SK-N-SH treated with all-trans-retinoic acid at 6 μM for 48 hours (cell line): Measurements from ENCODE around the gene COX19.

Experiments
- ATAC-seq: fragments of 200-7000 bp; cut with Tn5 transposase; 3 replicates; pipeline ENCODE4 v1.9.1; 2020; ENCODE audit warnings: mild to moderate bottlenecking, moderate library complexity
- ARNTL ChIP-seq: fragments of 450-650 bp; formaldehyde crosslinking; IDR thresholded peaks from 2 replicates; pipeline ENCODE4 v1.5.0; 2020; ENCODE audit warnings: low read depth, mild to moderate bottlenecking, moderate library complexity, borderline replicate concordance
- BACH2 ChIP-seq: fragments of 250-450 bp; sonication (Bioruptor Pico); IDR thresholded peaks from 2 replicates; pipeline ENCODE4 v1.9.0; 2021; ENCODE audit warnings: mild to moderate bottlenecking, borderline replicate concordance
- CREB5 ChIP-seq: fragments of 250-450 bp; sonication (Bioruptor Pico); IDR thresholded peaks from 2 replicates; pipeline ENCODE4 v1.5.1; 2020; ENCODE audit warnings: low read depth, mild to moderate bottlenecking, moderate library complexity
- CSDC2 ChIP-seq: fragments of 250-450 bp; sonication (Bioruptor Pico); IDR thresholded peaks from 2 replicates; pipeline ENCODE4 v1.5.0; 2020; ENCODE audit warnings: mild to moderate bottlenecking, moderate library complexity
- CSRNP3 ChIP-seq: fragments of 250-450 bp; sonication (Bioruptor Pico); IDR thresholded peaks from 2 replicates; pipeline ENCODE4 v1.5.1; 2021; ENCODE audit warnings: mild to moderate bottlenecking, moderate library complexity
- ESRRG ChIP-seq: fragments of 250-450 bp; sonication (Bioruptor Pico); IDR thresholded peaks from 2 replicates; pipeline ENCODE4 v1.6.1; 2021; ENCODE audit warnings: mild to moderate bottlenecking
- GLIS3 ChIP-seq: fragments of 250-450 bp; sonication (Bioruptor Pico); IDR thresholded peaks from 2 replicates; pipeline ENCODE4 v1.5.0; 2020; ENCODE audit warnings: mild to moderate bottlenecking, moderate library complexity
- ISL1 ChIP-seq: fragments of 250-450 bp; sonication (Bioruptor Pico); IDR thresholded peaks from 2 replicates; pipeline ENCODE4 v2.1.2; 2022; ENCODE audit warnings: mild to moderate bottlenecking, moderate library complexity
- POU6F1 ChIP-seq: fragments of 250-450 bp; sonication (Bioruptor Pico); IDR thresholded peaks from 2 replicates; pipeline ENCODE4 v1.8.0; 2021; ENCODE audit warnings: low read depth, mild to moderate bottlenecking, moderate library complexity, borderline replicate concordance
- PPARA ChIP-seq: fragments of 250-450 bp; sonication (Bioruptor Pico); IDR thresholded peaks from 2 replicates; pipeline ENCODE4 v1.5.0; 2020; ENCODE audit warnings: mild to moderate bottlenecking, borderline replicate concordance
- RARB ChIP-seq: fragments of 250-450 bp; sonication (Bioruptor Pico); IDR thresholded peaks from 2 replicates; pipeline ENCODE4 v1.8.0; 2021; ENCODE audit warnings: mild to moderate bottlenecking, moderate library complexity
- SNAI2 ChIP-seq: fragments of 250-450 bp; sonication (Bioruptor Pico); IDR thresholded peaks from 2 replicates; pipeline ENCODE4 v1.5.0; 2020; ENCODE audit warnings: mild to moderate bottlenecking, moderate library complexity
- TCF4 ChIP-seq: fragments of 250-450 bp; sonication (Bioruptor Pico); IDR thresholded peaks from 2 replicates; pipeline ENCODE4 v1.8.0; 2021; ENCODE audit warnings: mild to moderate bottlenecking, moderate library complexity, borderline replicate concordance
- TOX ChIP-seq: fragments of 250-450 bp; sonication (Bioruptor Pico); IDR thresholded peaks from 2 replicates; pipeline ENCODE4 v1.8.0; 2021; ENCODE audit warnings: mild to moderate bottlenecking, moderate library complexity, borderline replicate concordance
- TSHZ2 ChIP-seq: fragments of 250-450 bp; sonication (Bioruptor Pico); IDR thresholded peaks from 2 replicates; pipeline ENCODE4 v1.5.0; 2020; ENCODE audit warnings: mild to moderate bottlenecking, moderate library complexity
- ZC3H10 ChIP-seq: fragments of 250-450 bp; sonication (Bioruptor Pico); IDR thresholded peaks from 2 replicates; pipeline ENCODE4 v1.5.1; 2021; ENCODE audit warnings: mild to moderate bottlenecking, moderate library complexity
- ZFP3 ChIP-seq: fragments of 250-450 bp; sonication (Bioruptor Pico); IDR thresholded peaks from 2 replicates; pipeline ENCODE4 v1.5.0; 2020; ENCODE audit warnings: mild to moderate bottlenecking, moderate library complexity
- ZFP30 ChIP-seq: fragments of 450-650 bp; formaldehyde crosslinking; IDR thresholded peaks from 2 replicates; pipeline ENCODE4 v1.5.0; 2022; ENCODE audit warnings: mild to moderate bottlenecking, moderate library complexity
- ZNF565 ChIP-seq: fragments of 450-650 bp; formaldehyde crosslinking; conservative IDR thresholded peaks from 2 replicates; pipeline ENCODE4 v1.5.0; 2020; ENCODE audit warnings: low read depth, mild to moderate bottlenecking, moderate library complexity
- ZNF70 ChIP-seq: fragments of 450-650 bp; formaldehyde crosslinking; IDR thresholded peaks from 2 replicates; pipeline ENCODE4 v1.5.0; 2020; ENCODE audit warnings: mild to moderate bottlenecking, moderate library complexity
- ZNF8 ChIP-seq: fragments of 450-650 bp; formaldehyde crosslinking; IDR thresholded peaks from 2 replicates; pipeline ENCODE4 v1.5.0; 2020; ENCODE audit warnings: mild to moderate bottlenecking, moderate library complexity

Gene COX19

GRCh38 chr7:1010226-1010625 lies 34.9 kb upstream of the COX19 start:
- no peak for TF ChIP-seq TOX (CRISPR knock-in tag)
- no peak for TF ChIP-seq TSHZ2 (CRISPR knock-in tag)
- no peak for TF ChIP-seq BACH2 (CRISPR knock-in tag)
- no peak for TF ChIP-seq ARNTL (CRISPR knock-in tag)
- no peak for TF ChIP-seq CSDC2 (CRISPR knock-in tag)
- no peak for TF ChIP-seq ZNF8
- TF ChIP-seq PPARA: no peak
- TF ChIP-seq ZNF565 (CRISPR knock-in tag): no peak
- TF ChIP-seq ZFP3 (CRISPR knock-in tag): no peak
- no peak for TF ChIP-seq CREB5 (CRISPR knock-in tag)
- TF ChIP-seq ISL1 (CRISPR knock-in tag): no peak
- TF ChIP-seq TCF4 (CRISPR knock-in tag): no peak
- TF ChIP-seq, all 23 proteins: peak for 0
- no peak for ATAC-seq

- no peak for TF ChIP-seq ZNF565 (CRISPR knock-in tag)
- no peak for TF ChIP-seq ZNF8
- no peak for TF ChIP-seq ZFP3 (CRISPR knock-in tag)
- TF ChIP-seq CREB5 (CRISPR knock-in tag): no peak
- no peak for TF ChIP-seq SNAI2 (CRISPR knock-in tag)
- no peak for TF ChIP-seq ISL1 (CRISPR knock-in tag)
- no peak for TF ChIP-seq BACH2 (CRISPR knock-in tag)
- no peak for TF ChIP-seq POU6F1 (CRISPR knock-in tag)
- TF ChIP-seq RARB (CRISPR knock-in tag): no peak
- TF ChIP-seq GLIS3 (CRISPR knock-in tag): no peak
- TF ChIP-seq ARNTL (CRISPR knock-in tag): no peak
- no peak for TF ChIP-seq ESRRG (CRISPR knock-in tag)
- no peak for TF ChIP-seq ZNF70 (CRISPR knock-in tag)
- TF ChIP-seq ZC3H10 (CRISPR knock-in tag): no peak
- no peak for TF ChIP-seq CSDC2 (CRISPR knock-in tag)
- TF ChIP-seq CSRNP3 (CRISPR knock-in tag): no peak
- TF ChIP-seq ZFP30 (CRISPR knock-in tag): no peak
- TF ChIP-seq TCF4 (CRISPR knock-in tag): no peak
- ATAC-seq: no peak
Measured at GRCh38 chr7:1009747-1010146, 34.4 kb upstream of the COX19 start.

GRCh38 chr7:1008733-1009363 lies 33.5 kb upstream of the COX19 start:
- no peak for ATAC-seq
- TF ChIP-seq TOX (CRISPR knock-in tag) (no peak), ISL1 (CRISPR knock-in tag) (no peak)
